Fibroblast of peridontal ligament (primary cell): ENCODE results near the gene CSNK1G1.

Experiments used
- DNase-seq: peaks from one replicate; pipeline ENCODE4 v3.0.0-alpha.2; 2010; ENCODE audit errors: extremely low read depth

CSNK1G1 gene

GRCh38 chr15:64191971-64192830 lies 163.8 kb downstream of the CSNK1G1 start:
- DNase-seq, result no peak

DNA sequence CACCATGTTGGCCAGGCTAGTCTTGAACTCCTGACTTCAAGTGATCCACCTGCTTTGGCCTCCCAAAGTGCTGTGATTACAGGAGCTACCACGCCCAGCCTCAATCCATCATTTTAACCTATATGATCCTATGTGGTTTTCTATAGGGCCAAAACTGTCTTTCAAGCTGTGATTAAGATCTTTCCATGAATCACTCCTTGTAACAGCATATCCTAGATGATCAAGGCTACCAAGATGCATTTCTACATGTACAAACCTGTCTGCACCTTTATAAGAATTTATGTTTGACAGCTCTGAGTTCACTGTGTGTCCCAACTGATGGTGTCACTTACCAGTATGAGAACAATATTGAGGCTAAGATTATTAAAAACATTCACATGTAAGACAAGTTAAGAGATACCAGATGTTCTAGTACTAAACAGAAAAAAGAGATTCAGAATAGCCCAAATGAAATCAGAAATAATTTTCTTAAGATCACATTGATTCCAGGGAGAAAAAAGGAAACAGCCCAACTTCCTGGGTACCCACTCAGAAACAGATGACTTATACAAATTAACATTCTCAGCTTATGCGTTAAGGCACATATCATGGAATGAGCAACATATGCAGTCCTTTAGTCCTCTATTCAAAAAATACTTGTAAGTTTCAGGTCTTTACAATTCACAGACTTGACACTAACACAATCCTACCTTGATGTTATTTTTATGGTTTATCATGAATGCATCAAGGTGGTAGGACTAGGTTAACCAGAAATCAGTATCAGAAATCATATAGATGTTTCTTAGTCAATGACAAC lies 168.4 kb downstream of the CSNK1G1 start:
- DNase-seq, result peak; percentile 30

DNA sequence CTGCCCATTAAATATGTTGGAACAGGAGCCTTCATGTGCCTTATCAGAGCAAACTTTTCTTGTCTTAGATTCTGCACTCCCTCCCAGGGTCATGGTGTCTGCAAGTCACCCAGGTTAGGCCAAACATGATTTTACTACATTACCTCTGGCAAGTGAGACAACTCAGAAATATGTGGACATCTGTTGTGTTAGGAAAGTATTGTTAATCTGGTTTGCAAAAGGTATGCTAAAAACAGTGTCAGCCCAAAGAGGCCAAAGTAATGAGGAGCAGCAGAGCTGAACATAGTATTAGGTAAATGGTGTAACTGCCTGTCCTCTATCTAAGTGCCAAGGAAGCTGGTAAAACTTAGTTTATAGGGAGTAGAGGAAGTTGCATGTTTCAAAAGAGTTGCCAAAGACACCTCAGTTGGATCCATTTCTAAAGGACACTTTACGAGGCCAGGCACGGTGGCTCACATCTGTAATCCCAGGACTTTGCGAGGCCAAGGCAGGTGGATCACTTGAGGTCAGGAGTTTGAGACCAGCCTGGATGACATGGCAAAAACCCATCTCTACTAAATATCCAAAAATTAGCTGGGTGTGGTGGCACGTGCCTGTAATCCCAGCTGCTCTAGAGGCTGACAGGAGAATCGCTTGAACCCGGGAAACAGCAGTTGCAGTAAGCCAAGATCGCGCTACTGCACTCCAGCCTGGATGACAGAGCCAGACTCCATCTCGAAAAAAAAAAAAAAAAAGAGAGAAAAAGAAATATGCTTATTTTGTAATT lies 170.6 kb downstream of the CSNK1G1 start:
- no peak for DNase-seq

DNA sequence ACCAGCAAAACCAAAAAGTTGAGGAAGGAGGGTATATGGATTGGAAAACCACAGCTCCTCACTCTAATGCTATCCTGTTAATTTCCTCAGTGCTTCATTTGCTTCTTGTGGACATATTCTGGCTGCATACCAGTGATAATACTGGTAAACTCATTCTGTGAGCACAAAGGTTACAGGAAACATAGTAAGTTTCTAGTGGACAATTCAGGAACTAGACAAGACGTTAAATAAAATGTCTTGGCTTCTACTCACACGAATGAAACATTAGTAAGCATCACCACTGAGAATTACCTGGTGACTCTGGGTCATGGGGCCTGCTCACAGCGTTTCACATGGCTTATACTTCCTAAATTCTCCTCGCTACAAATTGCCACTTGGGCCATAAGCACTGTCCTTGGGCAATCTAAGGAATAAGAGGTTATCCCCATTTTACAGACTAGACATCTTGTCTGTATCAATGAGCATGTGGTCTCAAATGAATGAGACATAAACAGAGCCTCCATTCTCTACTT lies 173.1 kb downstream of the CSNK1G1 start:
- DNase-seq, result no peak

- DNase-seq, result no peak
Observed at GRCh38 chr15:64180235-64180824, 175.6 kb downstream of the CSNK1G1 start.

GRCh38 chr15:64166102-64166890 lies 189.7 kb downstream of the CSNK1G1 start:
- no peak for DNase-seq

DNA sequence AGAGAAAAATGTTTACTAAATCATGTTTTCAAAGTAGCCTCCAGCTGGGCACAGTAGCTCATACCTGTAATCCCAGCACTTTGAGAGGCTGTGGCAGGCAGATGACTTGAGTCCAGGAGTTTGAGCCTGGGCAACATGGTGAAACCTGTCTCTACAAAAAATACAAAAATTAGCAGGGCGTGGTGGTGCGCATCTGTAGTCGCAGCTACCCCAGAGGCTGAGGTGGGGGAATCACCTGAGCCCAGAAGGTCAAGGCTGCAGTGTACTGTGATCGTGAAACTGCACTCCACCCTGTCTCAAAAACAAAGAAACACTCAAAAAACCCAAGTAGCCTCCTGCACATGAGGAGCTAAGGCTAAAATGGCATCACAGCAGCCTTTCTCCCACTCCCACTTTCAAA lies 191.5 kb downstream of the CSNK1G1 start:
- DNase-seq, result no peak

DNA sequence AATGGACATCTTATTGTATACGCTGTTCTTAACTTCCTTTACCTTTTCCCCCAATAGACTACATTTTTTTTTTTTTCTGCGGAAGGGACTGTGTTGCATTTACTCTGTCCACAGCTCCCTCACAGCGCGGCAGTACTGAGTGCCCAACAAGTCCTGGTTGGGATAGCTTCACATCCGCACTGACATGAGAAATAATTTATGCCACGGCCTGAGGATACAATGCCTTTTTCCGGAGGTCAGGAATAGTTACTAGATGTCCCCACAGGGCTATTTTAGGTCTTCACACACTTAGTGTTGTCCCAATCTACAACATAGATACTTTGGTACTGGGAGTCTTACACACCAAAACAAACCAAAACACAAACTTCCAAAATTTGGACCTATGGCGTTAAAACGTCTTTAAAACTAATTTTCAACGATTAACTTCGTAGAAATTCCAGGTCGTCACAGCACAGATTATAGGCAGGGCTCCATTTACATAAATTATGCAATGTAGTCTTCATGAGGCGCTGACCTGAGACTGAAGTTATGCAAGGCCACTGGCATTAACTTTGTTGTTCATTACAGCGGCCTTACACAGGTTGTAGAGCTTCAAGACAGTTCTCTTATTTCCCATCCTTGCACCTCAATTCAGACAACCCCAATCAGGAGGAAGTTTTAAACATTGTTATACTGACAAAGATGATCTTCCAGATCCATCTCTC lies 192.2 kb downstream of the CSNK1G1 start:
- no peak for DNase-seq

DNA sequence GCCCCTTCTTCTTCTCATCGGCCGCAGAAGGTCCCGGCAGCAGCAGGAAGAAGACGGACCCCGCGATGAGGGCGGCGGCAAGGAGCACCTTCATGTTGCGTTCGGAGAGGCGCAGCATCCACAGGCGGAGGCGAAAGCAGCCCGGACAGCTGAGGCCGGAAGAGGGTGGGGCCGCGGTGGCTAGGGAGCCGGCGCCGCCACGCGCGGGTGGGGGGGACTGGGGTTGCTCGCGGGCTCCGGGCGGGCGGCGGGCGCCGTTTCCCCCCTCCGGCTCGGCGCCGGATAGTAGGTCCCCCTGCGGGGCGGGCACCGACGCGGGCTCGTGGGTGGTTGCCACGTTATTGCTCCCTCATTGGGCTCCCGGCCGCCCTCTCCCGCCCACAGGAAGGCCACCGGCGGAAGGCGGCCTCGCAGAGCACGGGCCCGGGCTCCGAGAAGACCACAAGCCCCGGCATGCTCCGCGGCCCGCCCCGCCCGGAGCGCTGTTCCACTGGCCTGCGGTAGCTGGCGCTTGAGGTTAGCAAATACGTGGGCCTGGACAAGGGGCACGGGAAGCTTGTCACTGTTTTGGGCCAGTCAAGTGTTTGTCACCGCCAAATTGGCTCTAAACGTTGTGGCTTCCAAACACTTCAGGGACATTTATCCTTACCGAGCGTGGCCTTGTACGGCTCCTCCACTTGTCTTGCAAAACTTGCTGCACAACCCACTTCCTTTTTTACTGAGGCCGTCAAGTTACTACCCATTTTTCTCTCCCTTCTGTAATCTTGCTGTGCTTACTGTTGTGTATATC lies 192.9 kb downstream of the CSNK1G1 start, which contains the start of gene PPIB:
Gene PPIB (minus strand): TSS at position 154 of the 790 bp plus-strand sequence. CDS start 36 bp downstream, at position 118.
- DNase-seq, result peak; percentile 95

- no peak for DNase-seq
Observed at GRCh38 chr15:64162478-64162868, 193.5 kb downstream of the CSNK1G1 start.

DNA sequence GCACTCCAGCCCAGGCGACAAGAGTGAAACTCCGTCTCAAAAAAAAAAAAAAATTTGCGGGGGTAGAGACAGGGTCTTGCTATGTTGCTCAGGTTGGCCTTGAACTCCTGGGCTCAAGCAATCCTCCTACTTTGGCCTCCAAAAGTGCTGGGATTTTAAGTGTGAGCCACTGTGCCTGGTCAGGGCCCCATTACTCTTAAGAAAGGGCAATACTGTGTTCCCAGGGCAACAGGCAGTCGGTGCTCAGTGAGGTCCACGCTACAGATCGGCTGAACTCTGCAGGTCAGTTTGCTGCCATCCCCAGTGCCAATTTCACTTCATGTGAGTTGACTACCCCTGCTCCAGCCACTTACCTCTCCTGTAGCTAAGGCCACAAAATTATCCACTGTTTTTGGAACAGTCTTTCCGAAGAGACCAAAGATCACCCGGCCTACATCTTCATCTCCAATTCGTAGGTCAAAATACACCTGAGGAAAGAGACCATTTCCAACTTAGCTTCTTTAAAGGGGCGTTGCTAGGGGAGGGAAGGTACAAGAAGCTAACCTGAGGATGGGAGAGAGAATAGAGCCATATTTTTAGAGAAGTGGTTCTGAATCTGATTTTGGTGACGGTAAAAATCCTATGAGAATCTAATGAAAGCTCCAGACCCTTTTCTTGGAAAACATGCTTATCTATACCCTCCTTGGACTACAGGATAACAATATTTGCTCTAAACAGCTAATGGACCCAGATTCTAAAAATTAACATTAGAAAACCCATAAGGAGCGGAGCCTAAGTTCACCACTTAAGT lies 194.1 kb downstream of the CSNK1G1 start:
- no peak for DNase-seq

DNA sequence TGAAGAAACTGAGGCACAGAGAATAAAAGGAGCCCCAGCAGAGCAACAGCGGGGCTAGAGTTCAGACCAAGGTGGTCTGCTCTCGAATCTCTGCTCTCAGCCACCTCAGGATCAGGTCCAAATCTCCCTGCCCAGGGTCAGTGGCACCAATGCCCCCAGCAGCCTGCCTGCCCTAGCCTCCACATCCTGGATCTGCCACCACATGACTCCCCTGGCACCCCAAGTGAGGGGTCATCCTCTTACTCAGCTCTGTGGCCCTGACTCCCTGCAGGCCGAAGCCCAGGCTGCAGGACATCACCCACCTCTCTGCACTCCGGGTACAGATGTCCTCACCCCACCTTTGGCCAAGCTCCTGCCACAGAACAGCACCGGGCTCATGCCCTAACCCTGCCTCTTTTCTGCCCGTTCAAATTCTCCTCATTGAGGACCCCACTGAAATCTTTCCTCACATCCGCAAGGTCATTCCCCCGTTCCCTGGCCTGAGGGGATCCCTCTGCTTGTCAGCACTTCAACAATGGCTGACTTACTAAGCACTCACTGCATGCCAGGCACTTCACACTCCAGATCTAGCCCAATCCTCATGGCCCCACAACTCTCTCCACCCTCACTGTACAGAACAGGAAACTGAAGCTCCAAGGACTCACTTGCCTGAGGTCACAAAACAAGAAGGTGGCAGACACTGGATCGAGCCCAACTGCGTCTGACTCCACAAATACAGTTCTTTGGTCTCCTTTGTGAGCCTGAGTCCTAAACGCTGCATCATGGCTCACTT lies 197.4 kb downstream of the CSNK1G1 start:
- DNase-seq, result no peak

GRCh38 chr15:64157599-64158125 lies 198.3 kb downstream of the CSNK1G1 start:
- DNase-seq, result no peak

- no peak for DNase-seq
Observed at GRCh38 chr15:64156652-64157331, 199.2 kb downstream of the CSNK1G1 start.

DNA sequence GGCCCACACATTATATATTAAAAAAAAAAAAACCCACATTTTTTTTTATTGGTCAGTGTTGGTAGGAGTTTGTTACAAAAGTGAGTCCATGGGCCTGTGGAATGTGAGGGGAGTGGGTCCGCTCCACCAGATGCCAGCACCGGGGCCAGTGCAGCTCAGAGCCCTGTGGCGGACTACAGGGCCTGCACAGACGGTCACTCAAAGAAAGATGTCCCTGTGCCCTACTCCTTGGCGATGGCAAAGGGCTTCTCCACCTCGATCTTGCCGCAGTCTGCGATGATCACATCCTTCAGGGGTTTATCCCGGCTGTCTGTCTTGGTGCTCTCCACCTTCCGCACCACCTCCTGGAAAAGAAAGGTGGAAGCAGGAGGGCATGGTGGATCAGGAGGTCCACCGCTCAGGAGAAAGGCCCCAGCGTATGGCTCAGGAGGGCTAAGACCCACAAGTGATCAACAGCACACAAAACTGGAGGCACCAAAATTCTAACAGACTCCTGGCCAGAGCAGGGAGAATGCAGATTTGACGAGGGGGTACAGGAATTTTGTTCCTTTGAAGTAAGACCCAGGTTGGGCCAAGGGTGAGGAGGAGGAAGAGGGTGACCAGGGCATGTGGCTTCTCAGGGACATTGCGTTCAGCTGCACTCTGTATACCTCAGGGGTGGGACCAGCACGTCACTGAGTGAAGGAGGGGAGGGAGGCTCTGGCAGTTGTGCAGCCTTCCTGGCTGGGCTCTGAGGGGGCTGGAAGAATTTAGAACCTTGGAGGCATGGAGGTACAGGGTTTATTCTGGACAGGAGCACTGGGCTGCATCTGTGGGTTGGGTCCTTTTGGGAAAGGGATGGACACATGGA lies 199.9 kb downstream of the CSNK1G1 start:
- no peak for DNase-seq
